HG02610 (cell line): Measurements from ENCODE around the gene WDR46.

Experiments used
- ATAC-seq: cut with Tn5 transposase; IDR thresholded peaks from one replicate; pipeline ENCODE4 v1.9.1; 2021; ENCODE audit warnings: mild to moderate bottlenecking, moderate library complexity; ENCODE audit not compliant: unreplicated experiment

Gene WDR46

DNA sequence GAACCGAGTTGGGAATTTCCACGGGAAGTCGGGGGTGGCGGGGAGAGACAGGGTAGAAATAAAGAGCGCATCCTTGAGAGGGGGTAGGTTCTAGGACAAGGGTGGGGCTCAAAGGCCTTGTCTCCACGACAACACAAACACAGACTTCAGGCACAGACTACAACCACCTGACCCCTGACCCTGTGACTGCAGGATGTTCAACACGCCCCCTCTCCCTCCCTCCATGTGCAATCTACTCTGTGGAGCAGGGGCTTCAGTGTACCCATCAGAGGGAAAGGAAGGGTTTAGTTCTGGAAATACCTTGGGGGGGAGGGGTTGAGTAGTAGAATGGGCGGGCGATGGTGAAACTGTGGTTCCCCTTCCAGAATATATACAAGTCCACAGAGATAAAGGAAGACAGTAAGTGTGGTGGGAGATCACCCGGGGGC, 25.5 kb upstream of the WDR46 start:
- ATAC-seq: no peak

DNA sequence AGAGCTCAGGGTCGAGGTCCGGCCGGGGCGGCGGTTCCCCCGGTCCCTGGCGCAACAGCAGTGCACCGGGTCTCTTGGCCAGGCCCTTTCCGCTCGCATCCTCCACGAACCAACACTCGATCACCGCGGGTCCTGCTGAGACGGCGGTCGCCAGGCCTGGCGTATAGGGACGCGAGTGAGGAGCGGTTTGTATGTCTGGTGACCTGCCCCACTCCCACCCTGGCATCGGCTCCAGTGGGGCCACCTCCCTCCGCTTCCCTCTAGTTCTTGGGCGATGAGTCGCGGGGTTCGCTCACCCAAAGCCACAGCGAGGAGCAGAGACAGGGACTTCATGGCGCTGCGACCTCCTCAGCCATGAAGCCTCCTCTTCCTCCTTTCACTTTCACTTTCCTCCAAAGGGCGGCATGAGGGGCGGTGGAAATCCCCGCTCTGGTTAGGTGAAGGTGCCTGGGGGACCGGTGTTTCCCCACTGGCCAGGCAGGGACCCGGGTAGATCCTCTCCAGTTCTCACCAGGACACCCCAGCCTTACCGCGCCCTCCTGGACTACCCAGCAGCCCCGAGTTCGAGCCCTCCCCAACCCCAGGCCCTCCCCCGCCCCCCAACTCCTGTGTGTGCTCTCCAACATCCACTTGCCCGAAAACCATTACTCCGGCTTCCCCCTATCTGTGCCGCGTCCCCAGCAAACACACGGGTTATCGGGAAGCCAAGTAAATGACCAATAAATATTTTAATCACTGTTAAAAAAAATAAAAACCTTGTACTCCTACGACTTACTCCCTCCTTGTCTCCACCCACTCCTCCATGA, 24.9 kb upstream of the WDR46 start, which contains the start of gene TAPBP:
Gene TAPBP (minus strand): TSS at position 370 of the 806 bp plus-strand sequence. CDS start 37 bp downstream, at position 333.
- ATAC-seq: peak; percentile 35

DNA sequence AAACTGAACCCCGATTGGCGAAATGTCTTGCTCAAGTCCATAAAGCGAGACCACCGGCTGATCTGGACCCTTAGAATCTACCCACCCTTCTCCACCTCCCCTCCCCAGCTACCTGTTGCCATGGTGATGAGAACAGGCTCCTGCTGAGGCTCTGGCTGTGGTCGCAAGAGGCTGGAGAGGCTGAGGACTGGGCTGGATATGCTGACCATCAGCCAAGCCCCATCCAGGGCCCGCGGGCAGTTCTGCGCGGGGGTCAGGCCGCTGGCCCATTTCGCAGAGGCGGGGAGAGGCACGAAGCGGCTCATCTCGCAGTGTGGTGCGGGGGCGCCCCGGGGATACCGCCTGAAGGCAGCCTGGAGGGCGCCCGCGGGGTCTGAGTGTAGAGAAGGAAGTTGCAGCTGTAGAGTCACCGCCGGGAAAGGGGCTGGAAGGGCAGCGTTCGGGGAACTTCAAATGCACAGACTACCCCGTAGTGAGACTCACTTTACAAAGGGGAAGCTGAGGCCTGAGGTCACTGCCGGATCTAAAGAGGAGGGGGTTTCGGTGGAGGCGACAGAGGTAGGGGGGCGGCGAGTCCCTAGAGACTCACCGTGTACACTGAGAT, 24.2 kb upstream of the WDR46 start:
- ATAC-seq: peak; percentile 9

DNA sequence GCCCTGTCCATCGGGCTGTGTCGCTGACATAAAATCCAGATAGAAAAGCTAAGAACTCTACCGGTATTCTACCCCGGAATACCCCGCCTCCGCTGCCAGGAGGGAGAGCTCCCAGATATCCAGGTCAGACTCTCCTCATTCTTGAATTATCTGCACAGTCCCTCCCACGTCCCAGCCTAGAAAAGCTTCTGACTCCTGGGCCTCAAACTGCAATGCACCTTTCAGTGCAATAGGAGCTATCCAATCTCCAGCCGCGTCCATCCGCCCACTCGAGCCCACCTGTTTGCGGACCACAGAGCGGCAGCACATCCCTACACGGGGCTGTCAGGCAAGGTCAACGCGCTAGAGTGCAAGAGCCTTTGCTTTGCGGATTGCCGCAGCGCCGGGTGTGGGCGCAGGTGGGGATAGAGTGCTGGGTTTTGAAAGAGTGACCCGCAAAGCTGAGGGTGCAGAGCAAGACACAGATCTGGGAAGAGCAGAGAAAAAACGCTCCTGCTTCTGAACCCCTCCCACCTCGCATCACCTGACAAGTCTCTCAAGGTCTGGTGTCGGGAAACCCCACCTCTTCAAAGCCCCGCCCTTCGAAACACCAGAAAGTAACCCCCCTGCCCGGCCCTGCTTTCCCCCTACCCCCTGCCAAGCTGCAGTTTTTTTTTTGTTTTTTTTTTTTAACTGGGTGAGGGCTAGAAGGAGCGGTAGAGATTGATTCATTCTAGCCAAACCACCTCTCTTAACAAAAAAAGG, 23.5 kb upstream of the WDR46 start:
- no peak for ATAC-seq

DNA sequence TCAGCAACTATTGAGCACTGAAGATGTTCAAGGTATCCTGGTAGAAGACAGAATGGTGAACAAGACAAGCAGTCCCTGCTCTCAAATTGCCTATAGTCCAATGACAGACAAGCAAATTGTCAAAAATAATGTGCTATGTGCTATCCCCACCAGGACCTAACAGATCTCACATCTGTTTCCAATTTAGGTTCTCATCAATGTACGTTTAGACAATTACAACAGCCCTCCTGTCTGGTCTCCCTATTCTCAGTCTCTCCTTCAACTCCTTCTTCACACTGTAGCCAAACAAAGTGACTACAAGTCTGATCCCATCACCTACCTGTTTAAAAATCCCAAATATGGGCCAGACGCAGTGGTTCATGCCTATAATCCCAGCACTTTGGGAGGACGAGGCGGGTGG, 17.3 kb upstream of the WDR46 start:
- ATAC-seq: no peak

DNA sequence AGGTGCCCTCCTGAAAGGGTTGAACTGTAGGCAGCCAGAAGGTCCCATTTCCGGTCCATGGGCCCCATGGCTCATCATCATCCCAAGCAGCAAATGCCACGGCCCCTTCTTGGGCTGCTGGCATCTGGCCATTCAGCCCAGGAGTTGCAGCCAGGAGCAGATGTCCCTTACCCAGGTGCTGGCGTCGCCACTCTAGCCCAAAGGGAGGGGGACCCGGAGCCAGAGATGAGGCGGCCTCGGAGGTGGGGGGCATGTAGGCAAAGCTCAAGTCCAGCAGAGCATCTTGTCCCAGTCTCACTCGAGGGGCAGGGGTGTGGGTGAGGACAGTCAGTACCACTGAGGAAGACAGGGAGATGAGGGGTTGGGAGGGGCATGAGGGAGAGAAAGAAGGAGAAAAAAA, 16.0 kb upstream of the WDR46 start:
- no peak for ATAC-seq

DNA sequence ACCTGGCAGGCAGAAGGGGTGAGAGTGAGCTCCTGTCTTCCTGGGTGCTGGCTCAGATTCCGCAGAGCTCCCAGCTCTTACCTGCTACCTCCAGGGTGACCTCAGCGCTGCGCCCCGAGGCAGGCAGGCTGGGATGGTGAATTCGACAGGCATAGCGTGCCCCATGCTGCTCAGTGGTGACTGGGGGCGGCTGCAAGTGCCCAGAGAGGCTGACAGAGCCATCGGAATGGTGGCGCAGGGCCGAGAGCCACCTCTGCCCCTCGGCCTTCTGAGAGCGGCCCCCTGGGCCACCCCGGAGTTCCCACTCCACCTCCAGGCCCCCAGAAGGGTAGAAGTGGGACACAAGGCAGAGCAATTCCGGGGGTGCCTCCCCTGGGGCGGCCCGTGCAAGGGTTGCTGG, 15.2 kb upstream of the WDR46 start:
- ATAC-seq: no peak

DNA sequence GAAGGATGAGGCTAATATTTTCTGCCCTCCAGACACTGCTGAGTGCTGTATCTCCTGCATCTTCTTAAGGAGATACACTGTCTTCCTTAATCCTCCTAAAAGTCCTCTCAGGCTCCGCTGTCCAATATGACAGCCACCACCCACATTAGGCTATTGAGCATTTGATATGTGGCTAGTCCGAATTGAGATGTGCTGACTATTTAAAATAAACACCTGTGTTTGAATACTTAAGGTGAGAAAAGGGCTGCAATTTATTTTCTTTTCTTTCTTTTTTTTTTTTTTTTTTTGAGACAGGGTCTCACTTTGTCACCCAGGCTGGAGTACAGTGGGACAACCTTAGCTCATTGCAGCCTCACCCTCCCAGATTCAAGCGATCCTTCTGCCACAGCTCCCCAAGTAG, 12.8 kb upstream of the WDR46 start:
- ATAC-seq: no peak

DNA sequence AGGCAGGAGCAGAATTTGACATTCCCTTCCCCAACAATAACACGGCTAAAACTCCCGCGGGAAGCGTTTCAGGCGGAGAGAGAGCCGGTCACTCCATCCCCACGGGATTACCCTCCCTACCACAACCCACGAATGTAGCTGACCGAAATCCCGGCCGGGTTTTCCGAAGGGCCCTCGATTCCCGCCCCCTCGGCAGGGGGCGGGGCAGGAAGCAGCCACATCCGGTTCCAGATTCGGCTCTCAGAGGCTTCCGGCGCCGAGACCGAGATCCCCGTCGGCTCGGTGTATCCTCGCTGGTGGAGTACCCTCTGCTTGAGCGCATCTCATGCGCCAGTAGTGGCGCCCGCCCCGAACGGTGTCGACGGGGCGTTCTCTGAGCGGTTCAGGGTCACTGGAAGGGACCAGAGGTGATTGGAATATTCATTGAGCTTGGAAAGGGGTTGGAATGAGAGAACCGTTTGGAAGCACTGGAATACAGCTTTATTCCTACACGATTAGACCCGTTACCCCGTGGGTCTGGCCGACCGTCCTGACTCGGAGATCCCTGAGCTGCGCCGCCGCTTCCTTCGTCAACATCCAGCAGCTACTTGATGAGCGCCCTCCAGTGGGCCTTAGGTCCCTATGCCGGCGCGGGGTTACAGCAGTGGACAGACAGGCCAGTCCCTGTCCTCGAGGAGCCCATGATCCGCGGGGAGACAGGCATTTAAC, 10.4 kb upstream of the WDR46 start:
- peak; percentile 78 for ATAC-seq

DNA sequence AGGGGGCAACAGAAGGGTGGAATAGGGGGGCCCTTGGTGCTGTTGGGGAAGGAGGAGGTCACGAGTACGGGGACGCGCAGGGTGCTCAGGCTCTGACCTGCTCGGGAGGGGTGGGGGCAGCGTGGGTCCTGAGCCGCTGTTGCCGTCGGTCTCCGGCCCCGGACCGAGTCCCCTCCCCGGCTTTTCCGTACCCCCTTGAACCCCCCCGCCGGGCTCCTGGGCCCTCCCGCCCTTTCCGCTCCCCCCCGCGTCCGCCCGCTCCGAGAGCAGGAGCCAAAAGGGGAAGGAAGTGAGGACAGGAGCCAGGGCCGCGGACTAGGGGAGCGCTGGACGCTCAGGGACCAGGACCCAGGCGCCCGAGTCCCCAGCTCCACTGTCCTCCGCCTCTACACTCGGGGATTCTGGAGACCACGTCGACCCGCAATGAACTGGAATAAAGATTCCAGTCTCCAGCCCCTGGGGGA, 9.8 kb upstream of the WDR46 start, which contains the start of gene RGL2:
Gene RGL2 (minus strand): TSS at position 170 of the 464 bp plus-strand sequence. CDS start 332 bp downstream, outside the sequence.
- peak; percentile 14 for ATAC-seq

DNA sequence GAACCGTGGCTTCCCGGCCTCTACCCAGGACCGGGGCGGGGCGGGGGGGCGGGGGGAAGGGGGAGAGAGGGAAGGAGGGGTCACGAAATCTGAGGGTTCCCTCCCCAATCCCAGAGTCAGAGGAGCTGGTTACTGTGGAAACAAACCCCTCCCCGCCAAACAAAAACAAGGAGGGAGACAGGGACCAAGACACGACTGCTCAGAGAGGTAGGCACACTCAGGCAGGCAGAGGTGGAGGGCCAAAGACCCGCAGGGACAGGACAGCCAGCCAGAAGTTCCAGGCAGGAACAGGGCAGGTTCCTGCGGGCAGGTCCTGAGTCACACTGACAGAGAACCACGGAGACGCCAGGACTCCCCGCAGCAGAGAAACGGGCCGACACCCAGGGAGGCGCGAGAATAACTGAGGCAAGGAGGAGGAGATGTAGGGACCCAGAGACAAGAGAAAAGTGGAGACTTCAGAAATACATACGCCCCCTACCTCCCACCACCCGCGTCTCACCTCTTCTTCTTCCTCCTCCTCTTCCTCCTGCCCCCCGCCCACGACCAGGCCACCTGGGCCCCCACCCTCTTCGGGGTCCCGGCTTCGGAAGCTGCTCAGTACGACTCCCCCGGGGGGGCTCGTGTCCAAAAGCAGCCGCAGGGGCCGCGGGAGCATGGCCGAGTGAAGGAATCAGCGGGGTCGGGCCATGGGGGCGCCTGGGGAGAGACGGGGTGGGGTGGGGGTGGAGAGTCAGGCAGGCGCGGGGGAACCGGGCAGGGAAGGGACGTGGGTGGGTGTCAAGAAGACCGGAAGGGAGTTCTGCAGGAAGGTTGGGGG, 9.1 kb upstream of the WDR46 start:
- ATAC-seq: no peak

DNA sequence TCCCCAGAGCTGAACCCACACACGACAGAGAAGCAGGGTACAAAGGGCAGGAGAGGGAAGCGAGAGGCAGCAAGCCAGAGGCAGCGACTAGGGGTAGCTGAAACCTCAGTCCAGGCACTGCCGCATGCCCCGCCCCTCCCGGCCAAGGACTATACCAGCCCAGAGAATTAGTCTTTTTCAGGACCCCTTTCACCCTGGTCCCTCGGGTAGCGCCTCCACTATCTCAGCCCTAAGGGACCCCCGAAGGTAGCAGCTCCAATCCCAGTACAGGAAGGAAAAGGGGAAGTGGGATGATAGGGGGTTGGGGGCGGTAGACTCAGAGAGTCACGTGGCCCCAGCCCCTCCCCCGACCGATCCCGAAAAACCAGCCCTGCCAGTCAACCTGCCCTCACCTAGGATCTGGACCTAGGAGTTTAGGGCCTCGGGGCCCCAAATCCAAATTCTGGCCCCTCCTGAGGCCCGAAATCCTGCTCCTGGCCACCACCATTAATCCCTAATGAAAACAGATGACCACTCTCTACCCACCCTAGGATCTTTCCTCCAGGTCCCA, 8.4 kb upstream of the WDR46 start:
- ATAC-seq: no peak

DNA sequence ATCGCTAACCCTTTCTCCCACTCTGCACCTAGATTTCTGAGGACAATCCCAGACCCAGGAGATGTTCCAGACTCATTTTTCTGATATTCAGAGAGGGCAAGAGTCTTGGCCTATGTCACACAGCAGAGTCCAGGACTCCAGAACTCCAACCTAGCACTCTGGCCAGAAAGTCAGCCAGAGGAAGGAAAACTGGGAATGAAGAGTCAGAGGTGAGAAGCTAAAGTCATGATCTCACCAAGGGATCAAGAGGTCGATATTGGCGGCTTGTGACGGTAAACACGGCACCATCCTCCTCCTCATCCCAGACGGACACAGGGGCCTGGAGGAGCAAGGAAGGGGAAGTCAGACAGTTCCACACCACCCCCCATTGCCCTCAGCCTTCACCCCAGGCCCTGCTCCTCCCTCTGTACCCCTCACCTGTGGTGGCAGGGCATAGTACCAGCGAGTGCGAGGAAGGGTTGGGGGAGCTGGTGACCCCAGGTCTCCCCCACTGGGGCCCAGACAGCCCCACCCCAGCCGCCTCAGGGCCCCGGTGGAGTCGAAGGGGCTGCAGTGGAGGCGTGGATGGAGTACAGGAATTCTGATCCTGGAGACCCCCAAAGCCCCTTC, 7.9 kb upstream of the WDR46 start:
- no peak for ATAC-seq

DNA sequence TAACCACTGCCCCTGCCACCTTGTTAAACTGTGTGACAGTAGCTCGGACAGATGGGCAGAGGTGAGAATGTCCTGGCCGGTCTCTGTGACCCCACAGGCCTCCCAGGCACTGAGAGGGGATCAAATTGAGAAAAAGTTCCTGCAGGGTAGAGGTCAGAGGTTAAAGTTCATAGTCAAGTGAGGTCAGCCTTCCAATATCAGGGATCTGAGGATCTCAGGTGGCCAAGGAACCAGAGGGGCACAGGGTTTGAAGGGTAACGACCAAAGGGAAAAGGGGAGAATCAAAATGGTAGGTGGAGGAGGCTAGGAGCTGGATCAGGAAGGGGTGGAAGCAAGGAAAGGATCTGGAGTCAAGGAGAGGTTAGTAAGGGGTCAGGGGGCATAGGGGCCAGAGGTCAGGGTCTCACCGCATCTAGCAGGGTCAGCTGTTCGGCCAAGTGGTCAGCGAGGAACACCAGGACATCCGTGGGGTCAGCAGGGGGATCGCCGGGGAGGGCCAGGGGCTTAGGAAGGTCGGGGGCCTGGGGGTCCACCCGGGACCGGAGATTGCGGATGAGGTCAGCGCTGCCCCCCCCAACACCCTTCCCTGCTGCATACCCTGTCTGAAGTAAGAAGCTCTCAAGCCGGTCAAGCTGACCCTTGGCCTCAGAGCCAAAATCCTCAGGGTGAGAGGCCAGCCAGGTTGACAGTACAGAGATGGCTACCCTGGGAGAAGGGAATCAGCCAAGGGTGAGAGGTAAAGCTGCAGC, 6.8 kb upstream of the WDR46 start:
- ATAC-seq: no peak

DNA sequence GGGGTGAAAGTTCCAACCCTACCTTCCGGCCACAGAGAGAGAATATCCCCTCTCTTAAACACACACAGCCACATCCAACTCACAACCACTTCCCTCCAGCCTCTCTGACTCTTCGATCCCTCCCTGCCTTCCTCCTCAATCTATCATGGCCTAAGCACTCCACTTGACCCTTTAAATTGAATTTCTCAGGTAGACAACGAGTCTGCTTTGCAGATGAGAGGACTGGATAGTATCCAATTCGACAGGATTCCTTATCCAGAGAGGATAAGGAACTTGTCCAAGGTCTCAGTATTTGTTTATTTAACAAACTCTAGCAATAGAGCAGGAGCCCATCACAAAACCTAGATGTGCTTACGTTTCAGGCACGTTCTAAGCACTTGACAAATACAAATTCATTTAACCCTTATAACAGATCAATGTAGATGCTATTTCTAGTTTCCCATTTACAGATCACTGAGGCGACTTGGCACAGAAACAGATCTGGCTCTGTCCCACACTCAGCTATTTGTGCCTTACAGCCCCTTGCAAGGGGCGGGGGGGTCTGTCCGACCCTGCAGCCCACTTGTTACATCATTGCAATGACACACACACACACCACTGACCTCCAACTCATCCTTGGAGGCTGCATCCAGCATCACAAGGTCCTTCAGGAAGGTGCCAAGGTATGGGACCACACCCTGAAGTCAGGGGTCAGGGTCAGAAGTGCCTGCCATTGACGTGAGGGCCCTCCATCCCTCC, 5.2 kb upstream of the WDR46 start:
- no peak for ATAC-seq

DNA sequence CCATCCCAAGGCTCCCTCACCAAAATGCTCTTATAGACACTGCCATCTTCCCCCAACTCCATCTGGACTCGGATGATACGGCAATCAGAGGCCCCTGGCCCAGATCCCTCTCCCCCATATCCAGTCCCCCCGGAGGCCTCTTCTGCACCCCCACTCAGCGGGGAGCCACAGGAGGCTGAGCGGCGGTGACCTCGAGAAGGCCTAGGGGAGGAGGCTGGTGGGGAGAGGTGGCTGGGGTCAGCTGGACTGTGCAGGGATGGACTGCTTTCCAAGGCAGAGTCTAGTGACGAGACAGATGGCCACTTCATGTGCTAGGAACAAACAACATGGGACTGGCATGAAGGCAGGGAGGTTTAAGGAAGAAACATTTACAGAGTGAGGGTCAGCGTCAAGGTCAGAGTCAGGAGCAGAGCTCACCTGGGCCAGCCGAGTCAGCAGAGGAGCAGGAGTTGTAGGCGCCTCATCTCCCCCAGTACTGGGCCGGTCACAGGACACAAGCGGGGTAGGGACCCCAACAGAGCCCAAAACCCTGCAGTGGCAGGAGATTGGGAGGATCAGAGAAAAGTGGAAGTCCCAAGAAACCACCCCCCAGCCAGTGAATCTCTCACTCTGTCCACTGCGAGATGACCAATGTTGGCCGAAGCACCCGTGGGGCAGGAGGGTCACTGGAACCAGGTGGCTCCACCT, 4.1 kb upstream of the WDR46 start:
- no peak for ATAC-seq

DNA sequence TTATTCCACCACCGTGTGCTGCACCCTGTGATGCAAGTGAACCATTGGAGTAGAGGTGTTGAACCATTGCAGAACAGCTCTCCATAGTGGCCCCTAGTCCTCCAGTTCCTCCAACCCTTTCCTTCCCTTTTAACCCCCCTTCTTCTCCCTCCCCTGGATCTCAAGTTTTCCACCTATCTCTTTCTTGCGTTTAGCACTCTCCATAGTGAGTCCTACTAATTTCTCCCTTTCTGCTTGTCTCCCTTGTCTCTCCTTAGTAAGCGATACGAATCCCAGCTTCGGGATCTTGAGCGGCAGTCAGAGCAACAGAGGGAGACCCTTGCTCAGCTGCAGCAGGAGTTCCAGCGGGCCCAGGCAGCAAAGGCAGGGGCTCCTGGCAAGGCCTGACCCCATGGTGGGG, 1.4 kb upstream of the WDR46 start:
- no peak for ATAC-seq
